ENCODE data around the gene PHLPP1.

GRCh38 chr18:62860062-62860461, 144.7 kb downstream of the PHLPP1 start:
- TF ChIP-seq CTCF (conservative IDR thresholded peaks at IDR 0.05; ENCODE audit: low read depth in 2 of 2) (no peak), CREB1 (CRISPR knock-in tag; IDR thresholded peaks at IDR 0.05; ENCODE audit: low read depth) (no peak), EZH2phosphoT487 (IDR thresholded peaks at IDR 0.05; ENCODE audit: unreplicated experiment) (no peak), ZNF114 (CRISPR knock-in tag; IDR thresholded peaks at IDR 0.05) (no peak), REST (IDR thresholded peaks at IDR 0.05; ENCODE audit: unreplicated experiment) (no peak), ETS1 (IDR thresholded peaks at IDR 0.05) (no peak), POLR2AphosphoS5 (IDR thresholded peaks at IDR 0.05; ENCODE audit: low read depth) (no peak), EZH2 (IDR thresholded peaks at IDR 0.05; ENCODE audit: low read depth, unreplicated experiment) (no peak)
